GM12892 (cell line): ENCODE measurements around the gene SSC4D.

Source experiments
- POLR2A ChIP-seq: IDR thresholded peaks from 2 replicates; pipeline ENCODE4 v1.6.1; 2011; ENCODE audit warnings: low read depth, low read length, control low read depth
- POLR2AphosphoS5 ChIP-seq: IDR thresholded peaks from 2 replicates; pipeline ENCODE4 v1.6.1; 2011; ENCODE audit warnings: low read depth, low read length, control low read depth

- TF ChIP-seq POLR2A (no peak; the same call in 1 of the 2 replicates), POLR2AphosphoS5 (peak; percentile 37; the same call in 1 of the 2 replicates)
Observed at GRCh38 chr7:76346097-76346496, 63.4 kb downstream of the SSC4D start.
